Inflammatory macrophage (primary cell): ENCODE data around the gene LRCH1.

Experiments
- DNase-seq, 2 donors: peaks; one replicate each; pipeline ENCODE4 v3.0.0-alpha.2; 2020 to 2022

Gene LRCH1

DNA sequence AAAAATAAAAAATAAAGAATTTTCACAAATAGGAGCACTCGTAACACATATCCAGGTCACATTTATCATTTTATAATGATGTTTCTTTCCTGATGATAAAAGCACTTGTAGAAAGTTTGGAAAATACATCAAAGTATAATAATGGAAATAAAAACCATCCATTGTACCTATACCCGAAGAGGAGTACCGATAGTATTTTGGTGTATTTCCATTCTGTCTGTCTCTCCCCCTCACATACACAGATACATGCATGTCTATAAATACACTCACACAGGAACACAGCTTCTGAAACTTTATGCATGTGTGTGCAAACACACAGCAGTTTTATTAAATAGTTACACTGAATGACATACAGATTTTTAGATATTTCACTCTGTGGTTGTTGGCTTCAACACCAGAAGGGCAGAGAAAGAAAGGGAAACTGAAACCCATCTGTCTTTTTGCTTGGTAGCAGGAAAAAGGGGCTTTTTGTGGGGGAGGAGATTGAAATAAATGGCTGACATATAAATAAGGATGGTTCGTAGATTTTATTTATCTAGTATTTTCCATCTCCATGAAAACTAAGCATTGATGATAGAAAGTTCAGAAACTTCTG lies 114.8 kb downstream of the LRCH1 start:
- no peak for DNase-seq

GRCh38 chr13:46668302-46668720 lies 115.3 kb downstream of the LRCH1 start:
- DNase-seq = peak; percentile 46 to 47

DNA sequence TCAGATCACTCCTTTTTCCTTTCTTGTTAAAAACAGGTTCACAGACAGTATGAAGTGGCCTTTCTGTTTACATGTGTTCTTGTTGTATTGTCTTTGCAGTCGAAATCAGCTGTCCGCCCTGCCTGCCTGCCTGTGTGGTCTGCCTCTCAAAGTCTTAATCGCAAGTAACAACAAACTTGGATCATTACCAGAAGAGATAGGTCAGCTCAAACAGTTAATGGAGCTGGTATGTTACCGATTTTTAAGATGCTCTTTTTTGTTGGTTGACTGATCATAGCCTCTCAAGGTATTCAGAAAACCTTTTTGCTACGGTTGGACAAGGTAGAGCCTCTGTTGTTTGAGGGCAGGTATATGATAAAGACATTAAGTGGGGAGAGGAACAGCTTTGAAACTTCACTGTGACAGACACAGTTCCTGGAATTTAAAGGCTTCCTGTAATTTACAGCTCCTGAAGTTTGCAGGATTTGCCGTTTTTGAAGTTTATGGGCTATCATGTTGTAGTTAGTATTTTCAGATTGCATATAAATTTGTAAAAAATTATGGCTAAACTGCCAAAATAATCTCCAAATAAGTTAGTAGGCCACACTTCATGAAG lies 116.1 kb downstream of the LRCH1 start:
- DNase-seq = no peak

GRCh38 chr13:46672338-46673090 lies 119.5 kb downstream of the LRCH1 start:
- no peak for DNase-seq

DNA sequence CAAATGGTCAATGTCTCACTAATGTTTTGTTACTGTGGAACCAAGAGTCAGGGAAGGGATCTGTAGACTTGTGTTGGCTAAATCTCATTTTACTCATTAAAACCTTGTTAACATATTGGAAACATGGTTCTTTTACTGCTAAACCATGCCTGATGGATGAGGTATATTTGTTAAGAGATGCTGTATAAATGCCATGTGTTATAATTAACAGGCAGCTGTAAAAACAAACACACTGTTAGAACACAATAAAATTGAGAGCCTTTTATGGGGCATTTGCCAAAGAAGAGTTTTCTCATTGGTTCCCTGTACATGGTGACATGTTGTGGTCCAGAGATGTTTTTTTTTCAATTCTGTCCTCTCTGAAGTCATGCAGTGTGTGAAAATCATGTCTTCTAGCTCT lies 122.0 kb downstream of the LRCH1 start:
- no peak for DNase-seq

DNA sequence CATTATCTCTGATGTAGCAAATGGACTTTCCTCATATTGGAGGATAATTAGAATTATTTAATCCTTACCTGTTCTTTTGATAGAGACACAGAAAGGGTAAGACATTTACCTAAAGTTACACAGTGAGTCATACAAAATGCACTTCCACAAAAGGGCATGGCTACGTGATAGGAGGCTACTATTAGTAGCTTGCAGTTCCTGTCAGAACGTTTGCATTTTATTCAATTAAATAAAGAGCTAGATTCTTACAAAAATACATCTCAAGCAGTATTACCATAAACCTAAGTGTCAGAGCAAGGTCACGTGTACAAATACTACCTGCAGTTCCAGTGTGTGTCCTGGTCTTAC lies 123.4 kb downstream of the LRCH1 start:
- no peak for DNase-seq

GRCh38 chr13:46679369-46680120 lies 126.6 kb downstream of the LRCH1 start:
- DNase-seq = no peak

DNA sequence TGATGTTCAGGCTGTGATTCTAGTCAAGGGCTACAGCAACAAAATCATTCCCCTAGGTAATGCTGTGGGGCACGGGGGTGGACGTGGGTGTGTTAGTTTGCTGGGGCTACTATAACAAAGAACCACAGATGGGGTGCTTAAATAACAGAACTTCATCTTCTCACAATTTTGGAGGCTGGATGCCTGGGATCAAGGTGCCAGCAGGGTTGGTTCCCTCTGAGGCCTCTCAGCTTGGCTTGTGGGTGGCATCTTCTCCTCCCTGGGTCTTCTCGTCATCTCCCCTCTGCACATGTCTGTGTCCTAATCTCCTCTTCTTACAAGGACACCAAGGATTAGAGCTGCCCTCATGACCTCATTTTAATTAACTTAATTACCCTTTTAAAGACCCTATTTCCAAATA lies 129.0 kb downstream of the LRCH1 start:
- DNase-seq = no peak

GRCh38 chr13:46682707-46683106 lies 129.7 kb downstream of the LRCH1 start:
- DNase-seq = no peak

- DNase-seq = peak in 1 of 2 donors; percentile 30
Measured at GRCh38 chr13:46683676-46684260, 130.8 kb downstream of the LRCH1 start.

DNA sequence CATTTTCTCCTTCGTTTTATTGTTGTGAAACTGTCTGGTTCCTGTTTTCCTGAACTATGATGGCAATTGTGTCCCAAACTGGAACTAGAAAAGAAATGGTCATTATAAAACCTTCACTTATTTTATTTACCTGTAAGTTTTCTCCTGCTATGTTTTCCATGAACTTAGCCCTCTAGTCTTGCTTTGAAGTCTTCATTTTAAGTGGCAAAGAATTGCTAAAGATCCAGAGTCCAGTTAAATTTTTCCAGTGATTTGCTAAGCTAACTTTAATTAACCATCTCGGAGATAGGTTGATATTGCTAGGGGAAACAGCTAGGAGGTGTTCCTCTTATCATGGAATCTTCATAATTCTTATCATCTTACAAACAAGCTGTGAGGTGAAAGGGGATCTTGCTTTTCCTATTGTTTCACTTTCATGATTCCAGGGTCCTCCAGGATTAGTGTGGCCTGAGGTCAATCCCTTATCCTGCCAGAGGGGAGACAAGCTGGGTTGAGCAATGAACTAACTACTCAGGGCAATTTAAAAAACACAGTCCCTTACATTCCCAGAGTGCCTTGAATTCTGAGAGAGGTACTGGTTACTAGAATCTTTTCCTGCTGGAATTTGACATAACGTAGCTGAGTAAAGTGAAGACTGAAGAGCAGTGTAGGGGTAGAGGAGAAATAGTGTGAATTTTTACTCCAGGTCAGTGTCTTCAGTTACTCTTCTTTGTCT lies 131.5 kb downstream of the LRCH1 start:
- no peak for DNase-seq

- DNase-seq = no peak
Measured at GRCh38 chr13:46685006-46685730, 132.2 kb downstream of the LRCH1 start.

- no peak for DNase-seq
Measured at GRCh38 chr13:46686171-46686570, 133.2 kb downstream of the LRCH1 start.

- DNase-seq = no peak
Measured at GRCh38 chr13:46687810-46688209, 134.8 kb downstream of the LRCH1 start.

GRCh38 chr13:46688306-46688705 lies 135.3 kb downstream of the LRCH1 start:
- DNase-seq = no peak

DNA sequence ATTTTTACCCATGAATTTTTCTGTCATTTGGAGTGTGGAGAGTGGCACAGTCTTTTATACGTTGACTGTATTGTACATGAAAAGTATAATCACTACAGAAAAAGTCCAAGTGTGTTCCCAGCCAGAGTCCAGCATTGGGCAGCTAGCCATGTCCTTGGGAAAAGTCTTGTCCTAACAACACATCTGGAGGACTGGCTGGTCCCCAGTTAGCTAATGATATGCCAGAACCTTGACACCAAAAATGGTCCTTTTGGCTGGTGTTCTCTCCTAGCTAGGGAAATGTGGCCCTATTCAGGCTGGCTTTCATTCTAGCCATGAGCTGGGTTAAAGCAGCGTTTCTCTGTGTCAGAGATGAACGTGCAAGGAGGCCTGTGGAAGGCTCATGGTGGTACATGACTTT lies 145.0 kb downstream of the LRCH1 start:
- DNase-seq = no peak

GRCh38 chr13:46698910-46699460 lies 146.0 kb downstream of the LRCH1 start:
- DNase-seq = no peak

DNA sequence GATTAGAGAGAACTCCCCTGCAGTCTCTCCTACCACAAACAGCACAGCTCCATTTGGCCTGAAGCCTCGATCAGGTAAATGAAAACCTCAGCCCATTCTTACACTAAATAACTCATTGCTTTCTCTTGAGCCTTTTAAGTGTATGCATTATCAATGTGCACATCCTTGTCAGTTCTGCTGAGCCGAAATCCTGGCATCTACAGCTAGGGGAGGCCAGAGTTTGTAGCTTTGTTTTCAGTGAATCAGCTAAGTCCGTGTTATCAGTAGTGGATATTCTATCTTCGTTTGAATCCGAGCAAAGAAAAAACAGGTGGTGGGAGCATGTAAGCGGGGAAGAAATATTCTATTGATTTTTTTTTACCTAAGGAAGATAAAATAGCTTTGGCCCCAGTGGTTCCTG lies 159.6 kb downstream of the LRCH1 start:
- DNase-seq = no peak

DNA sequence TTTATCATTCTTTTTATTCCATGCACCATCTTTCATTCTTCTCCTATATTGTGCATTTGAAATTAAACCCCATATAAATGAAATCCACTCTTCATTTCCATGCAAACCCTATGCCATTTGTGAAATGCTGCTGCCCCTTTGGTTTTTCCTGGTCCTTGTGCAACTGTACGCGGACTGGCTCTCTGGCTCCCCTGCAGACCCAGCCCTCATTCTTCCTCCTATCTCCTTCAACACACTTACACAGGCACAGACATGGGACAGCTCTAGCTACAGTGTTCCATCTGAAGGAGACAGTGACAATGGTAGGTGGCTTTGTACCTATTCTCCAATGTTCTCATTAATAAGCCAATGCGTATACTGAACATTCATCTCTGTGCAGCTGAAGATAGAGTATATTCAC lies 162.4 kb downstream of the LRCH1 start:
- no peak for DNase-seq

- no peak for DNase-seq
Measured at GRCh38 chr13:46716821-46717220, 163.9 kb downstream of the LRCH1 start.

DNA sequence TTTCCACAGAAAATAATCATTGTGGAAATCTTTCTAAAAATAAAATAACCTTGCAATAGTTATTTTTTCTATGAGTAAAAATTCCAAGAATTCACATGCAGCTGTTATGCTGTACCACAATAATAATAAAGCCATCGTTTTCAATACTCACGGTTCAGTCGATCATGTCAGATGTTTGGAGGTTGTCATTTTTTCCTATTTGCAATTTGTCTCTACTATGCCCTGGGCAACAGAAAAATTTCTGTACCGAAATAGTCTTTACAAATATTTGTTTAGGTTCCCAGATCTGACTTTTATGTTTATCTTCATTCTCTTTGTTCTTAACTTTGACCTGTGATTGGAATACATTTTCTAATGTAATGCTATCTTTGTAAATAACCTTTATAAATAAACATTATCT lies 164.3 kb downstream of the LRCH1 start:
- DNase-seq = no peak
